ENCODE measurements around the gene THOC6.
"Not testable (repeated sequence)": the region's sequence is repeated elsewhere in the genome, so short reads cannot be mapped to it uniquely, and the experiment has no call there.

THOC6 gene

DNA sequence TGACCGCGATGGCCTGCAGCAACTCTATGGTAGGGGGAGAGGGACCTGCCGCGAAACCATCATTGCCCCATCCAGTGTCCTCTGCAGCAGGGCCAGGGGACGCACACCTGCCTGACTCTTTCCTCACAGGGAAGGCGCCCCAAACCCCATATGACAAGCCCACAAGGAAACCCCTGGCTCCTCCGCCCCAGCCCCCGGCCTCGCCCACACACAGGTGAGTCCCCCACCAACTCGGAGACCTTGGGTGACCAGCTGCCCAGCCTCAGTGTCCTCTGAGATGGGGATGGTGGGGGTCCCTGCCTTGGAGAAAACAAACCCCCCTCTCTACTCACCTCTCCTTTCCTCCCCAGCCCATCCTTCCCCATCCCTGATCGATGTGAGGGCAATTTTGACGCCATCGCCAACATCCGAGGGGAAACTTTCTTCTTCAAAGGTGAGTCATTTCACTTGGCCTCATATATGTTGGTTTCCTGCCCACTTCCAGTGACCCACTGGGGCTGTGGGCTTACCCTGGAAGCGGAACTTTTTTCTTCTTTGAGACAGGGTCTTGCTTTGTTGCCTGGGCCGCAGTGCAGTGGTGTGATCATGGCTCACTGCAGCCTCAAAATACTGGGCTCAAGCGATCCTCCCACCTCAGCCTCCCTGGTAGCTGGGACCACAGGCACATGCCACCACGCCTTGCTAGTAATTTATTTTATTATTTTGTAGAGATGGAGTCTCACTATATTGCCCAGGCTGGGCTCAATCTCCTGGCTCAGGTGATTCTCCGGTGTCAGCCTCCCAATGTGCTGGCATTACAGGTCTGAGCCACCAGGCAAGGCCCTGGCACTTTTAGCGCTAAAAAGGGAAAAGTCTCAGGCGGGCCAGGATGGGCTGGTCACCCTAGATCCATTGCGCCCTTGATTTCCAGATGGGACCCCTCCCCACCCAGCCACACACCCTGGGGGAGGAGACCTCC is 33.6 kb downstream of the THOC6 start:
- DNase-seq, result no peak

DNA sequence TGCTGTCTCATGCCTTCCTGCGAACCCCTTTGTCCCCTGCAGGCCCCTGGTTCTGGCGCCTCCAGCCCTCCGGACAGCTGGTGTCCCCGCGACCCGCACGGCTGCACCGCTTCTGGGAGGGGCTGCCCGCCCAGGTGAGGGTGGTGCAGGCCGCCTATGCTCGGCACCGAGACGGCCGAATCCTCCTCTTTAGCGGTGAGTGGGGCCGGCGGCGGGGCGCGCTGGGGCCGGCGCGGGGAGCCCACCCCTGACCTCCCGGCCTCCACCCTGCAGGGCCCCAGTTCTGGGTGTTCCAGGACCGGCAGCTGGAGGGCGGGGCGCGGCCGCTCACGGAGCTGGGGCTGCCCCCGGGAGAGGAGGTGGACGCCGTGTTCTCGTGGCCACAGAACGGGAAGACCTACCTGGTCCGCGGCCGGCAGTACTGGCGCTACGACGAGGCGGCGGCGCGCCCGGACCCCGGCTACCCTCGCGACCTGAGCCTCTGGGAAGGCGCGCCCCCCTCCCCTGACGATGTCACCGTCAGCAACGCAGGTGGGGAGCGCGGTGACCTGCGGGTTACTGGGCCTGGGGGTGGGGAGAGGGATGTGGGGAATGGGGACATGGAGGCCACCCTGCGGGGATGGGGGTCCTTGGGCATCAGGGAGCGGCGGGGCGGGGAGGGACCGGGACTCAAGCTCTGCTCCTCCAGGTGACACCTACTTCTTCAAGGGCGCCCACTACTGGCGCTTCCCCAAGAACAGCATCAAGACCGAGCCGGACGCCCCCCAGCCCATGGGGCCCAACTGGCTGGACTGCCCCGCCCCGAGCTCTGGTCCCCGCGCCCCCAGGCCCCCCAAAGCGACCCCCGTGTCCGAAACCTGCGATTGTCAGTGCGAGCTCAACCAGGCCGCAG is 34.5 kb downstream of the THOC6 start:
- no peak for DNase-seq

DNA sequence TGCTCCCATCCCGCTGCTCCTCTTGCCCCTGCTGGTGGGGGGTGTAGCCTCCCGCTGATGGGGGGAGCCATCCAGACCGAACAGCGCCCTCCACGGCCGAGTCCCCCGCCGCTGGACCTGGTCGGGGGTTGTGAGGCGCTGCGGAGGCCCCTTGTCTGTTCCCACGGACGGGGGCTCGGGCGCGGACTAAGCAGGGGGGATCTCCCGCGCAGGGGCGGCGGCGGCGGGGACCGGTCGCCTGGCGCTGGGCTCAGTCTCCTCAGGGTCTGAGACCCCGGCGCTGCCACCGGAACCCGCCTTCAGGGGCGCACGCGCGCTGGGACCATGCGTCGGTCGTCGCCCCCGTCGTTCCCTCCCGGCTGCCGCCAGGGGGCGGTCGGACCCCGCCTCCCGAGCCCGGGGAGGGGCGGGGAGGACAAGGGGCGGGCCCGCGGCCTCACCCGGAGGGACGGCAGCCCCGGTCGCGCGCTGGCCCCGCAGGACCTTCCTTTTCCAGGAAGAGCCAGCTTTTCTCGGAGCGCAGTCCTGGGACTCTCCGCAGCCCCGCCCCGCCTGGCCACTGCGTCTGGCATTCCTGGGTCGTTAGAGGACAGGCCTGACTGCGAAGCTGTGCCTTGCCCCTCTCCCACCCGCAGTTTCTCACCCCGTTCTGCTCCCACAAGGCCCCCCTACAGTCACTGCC is 35.3 kb downstream of the THOC6 start:
- DNase-seq, result peak; percentile 92

DNA sequence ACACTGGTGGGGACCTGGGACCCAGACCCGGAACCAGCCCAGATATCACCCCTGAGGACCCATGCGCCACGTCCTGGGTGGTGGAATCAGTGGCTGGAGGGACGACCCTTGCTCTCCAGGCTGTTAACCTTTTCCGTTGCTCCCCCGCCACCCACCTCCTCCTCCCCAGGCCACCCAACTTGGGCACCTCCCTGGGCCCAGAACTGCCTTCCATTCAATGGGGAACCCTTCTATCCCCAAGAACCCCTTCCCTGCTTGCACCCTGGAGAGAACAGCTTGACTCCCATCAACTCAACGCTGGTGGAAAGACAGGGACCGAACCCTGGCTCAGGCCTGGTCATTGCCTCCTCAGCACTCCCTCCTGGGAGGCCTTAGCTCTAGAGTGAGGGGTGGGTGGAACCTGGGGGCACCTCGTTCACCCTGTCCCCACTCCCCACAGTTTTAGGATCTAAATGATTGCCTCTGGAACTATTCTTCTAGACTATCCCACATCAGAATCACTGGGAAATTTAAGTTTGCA is 35.9 kb downstream of the THOC6 start:
- no peak for DNase-seq

DNA sequence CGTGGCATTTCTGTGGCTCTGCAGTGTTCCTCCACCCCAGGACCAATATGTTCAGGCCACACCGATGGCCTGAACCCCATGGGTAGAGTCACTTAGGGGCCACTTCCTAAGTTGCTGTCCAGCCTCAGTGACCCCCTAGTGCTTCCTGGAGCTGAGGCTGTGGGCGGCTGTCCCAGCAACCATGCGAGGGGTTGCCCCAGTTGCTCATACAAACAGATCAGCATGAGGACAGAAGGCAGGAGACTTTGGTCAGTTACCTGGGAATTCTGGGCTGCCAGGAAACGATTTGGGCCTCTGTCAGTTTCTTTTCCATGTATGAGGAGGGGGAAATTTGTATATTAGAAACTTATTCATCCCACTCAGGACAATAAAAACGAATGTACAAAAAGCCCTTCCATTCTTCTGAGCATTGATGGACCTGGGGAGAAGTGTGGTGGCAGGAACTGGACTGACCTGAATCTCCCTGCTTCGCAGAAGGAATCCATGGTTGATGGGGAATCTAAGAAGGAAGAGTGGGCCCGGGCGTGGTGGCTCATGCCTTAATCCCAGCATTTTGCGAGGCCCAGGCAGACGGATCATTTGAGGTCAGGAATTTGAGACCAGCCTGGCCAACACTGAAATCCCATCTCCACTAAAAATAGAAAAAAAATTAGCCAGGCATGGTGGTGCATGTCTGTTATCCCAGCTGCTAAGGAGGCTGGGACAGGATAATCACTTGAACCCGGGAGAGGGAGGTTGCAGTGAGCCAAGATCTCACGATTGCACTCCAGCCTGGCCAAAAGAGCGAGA is 36.7 kb downstream of the THOC6 start:
- no peak for DNase-seq

DNA sequence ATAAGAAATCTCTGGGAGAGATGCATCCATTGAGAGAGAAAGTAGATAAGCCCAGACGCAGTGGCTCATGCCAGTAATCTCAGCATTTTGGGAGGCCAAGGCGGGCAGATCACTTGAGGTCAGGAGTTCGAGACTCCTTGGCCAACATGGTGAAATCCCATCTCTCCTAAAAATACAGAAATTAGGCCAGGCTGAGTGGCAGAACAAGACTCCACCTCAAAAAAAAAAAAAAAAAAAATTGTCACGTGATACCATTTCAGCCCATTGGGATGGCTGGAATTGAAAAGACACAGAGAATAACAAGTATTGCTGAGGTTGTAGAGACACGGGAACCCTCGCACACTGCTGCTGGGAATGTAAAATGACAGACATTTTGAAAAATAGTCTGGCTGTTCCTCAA is 38.7 kb downstream of the THOC6 start:
- DNase-seq, result no peak

DNA sequence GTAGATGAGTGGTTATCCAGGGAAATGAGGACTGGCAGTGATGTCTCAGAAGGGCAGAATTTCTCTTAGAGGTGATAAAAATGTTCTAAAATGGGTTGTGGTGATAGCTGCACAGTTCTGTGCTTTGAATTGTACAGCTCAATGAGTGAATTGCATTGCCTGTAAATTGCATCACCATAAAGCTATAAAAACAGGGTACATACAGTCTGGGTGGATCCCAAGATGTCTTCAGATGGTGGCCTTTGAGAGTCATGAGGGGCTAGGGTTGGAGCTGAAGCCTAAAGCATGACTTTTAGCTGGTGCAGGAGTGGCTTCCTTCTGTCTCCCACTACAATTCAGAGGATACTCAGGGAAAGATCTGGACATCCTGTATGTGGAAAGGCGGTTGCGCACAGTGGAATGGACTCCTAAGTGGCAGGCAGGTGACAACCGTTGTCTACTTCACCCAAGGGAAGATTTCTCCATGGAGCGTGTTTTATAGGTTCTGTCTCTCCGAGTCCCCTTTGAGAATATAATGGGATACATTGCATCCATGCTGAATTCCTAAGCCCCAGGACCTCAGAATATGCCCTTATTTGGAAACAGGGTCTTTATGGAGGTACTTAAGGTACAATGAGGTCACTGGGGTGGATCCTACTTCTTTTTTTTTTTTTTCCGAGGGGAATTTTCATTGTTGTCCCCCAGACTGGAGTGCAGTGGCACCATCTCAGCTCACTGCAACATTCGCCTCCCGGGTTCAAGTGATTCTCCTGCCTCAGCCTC is 40.0 kb downstream of the THOC6 start:
- no peak for DNase-seq

DNA sequence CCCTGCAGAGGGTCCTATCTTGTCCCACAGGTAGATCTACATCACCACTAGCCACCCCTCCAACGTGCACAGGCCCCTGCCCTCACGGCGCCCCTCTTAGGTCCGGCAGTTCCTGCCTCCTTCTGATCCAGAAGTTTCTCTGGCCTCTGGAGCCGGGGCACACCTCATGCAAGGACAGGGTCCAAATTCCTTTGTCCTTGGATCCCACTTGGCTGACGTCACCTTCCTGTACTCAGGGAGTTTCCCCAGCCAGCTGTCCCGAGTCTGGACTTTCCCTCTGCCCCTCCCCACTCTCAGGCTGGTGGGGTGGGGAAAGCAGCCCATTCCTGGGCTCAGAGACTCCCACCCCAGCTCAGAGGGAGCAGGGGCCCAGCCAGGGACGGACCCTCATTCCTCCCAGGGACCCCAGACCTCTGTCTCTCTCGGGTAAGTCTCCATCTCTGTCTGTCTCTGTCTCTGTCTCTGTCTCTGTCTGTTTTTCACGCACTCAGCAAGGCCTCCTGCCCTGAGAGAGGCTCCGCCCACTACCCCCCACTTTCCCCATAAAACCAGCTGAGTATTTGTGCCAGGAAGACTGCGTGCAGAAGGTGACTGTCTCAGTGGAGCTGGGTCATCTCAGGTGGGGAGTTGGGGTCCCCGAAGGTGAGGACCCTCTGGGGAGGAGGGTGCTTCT is 41.4 kb downstream of the THOC6 start, which contains the start of gene IL32:
IL32 (plus strand) TSS at position 572 of the 673 bp plus-strand sequence. CDS start 172 bp downstream, outside the sequence.
- DNase-seq, result peak; percentile 87

DNA sequence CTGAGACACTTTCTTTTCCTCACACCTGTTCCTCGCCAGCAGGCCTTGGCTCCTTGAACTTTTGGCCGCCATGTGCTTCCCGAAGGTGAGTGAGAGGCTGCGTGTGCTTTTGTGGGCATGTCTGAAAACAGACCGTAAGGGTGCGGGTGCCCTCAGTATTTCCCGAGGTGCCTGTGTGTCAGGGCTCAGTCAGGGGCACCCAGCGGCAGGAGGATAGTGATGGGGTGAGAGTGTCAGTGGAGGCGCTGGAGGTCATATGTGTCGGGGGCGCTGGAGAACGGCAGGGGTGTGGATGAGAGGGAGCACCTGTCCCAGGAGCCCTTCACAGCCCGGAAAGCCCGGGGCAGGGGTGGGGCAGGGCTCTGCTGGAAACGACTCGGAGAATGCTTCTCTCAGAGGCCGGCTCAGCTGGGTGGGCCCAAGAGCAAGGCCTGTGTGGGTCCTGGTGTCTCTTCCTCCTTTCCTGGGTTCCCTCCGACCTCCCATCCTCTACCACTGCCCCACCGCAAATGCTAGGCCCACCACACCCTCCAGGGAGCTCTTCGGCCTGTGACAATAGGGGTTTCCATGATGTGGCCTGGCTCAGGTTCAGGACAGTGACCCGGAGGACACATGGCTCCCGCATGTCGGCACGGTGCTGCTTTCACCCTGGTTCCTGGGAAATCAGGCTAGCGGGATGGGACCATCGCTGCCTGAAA is 42.1 kb downstream of the THOC6 start:
- no peak for DNase-seq

DNA sequence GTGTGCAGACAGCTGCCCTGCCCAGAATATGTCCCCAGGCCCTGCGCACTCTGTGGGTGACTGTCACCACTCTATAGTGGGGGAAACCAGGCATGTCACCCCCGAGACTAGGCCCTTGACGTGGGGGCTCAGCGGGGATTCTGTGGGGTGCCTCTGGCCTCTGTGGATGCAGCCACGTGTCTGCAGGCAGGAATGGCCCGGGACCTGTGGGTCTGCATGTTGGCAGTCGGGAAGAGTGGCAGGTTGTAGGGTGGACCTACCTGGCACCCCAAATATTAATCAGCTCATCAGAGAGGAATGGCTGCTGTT is 42.6 kb downstream of the THOC6 start:
- DNase-seq, result no peak

DNA sequence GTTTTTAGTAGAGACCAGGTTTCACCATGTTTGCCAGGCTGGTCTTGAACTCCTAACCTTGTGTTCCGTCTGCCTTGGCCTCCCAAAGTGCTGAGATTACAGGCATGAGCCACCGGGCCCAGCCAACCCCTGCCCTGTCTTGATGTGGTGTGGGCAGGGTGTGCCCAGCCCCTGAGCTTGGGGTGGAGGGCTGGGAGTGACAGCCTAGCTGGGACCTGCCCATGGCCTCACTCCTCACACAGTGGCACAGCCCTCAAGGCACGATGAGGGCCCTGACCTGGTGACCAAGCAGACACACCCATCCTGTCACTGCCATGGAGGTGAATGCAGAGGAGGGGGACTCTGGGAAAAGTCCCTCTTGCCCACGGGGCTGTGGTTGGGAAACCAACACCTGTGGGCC is 44.7 kb downstream of the THOC6 start:
- no peak for DNase-seq

DNA sequence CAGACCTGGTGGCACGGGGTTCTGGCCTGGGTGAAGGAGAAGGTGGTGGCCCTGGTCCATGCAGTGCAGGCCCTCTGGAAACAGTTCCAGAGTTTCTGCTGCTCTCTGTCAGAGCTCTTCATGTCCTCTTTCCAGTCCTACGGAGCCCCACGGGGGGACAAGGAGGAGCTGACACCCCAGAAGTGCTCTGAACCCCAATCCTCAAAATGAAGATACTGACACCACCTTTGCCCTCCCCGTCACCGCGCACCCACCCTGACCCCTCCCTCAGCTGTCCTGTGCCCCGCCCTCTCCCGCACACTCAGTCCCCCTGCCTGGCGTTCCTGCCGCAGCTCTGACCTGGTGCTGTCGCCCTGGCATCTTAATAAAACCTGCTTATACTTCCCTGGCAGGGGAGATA is 45.3 kb downstream of the THOC6 start:
- DNase-seq, result not testable (repeated sequence)

DNA sequence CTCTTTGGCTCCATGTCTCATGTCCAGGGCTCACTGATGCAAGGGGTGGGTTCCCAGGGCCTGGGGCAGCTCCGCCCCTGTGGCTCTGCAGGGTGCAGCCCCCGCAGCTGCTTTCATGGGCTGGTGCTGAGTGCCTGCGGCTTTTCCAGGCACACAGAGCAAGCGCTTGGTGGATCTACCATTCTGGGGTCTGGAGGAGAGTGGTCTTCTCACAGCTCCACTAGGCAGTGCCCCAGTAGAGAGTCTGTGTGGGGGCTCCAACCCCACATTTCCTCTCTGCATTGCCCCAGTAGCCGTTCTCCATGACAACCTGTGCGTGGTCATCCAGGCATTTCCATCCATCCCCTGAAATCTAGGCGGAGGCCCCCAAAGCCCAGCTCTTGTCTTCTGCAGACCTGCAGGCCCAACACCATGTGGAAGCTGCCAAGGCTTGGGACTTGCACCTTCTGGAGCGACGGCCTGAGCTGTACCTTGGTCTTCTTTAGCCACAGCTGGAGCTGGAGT is 46.8 kb downstream of the THOC6 start:
- DNase-seq, result no peak

DNA sequence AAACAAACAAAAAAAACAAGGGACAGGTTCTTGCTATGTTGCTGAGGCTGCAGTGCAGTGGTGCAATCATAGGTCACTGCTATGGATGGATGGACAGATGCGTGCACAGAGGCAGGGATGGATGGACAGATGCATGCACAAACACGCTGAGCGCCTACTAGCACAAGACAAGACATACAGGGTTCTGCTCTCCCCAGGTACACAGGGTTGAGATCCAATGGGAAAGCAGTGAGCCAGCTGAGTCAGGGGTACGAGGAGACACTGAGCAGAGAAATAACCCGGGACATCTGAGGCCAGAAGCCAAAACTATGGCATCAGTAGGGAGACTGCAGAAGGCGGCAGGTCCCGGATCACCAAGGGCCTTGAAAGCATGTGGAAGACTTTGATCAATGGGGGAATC is 47.8 kb downstream of the THOC6 start:
- no peak for DNase-seq

DNA sequence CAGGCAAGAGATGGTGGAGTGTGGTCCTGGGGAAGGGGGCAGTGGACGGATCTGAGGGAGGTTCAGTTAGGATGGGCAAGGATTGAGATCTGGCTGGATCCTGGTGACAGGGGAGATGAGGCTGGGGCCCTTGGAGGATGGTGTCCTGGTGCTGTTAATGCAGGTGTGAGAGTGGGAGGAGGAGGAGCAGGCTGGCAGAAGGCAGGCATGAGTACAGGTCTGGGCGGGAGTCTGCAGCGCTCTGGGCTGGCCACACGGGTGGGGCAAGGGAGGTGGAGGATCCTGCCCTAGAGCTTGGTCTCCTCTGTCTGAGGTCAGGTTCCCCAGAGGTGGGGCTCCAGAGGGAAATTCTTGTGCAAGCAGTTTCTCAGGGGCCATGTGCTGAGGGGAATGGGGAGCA is 48.3 kb downstream of the THOC6 start:
- not testable (repeated sequence) for DNase-seq

DNA sequence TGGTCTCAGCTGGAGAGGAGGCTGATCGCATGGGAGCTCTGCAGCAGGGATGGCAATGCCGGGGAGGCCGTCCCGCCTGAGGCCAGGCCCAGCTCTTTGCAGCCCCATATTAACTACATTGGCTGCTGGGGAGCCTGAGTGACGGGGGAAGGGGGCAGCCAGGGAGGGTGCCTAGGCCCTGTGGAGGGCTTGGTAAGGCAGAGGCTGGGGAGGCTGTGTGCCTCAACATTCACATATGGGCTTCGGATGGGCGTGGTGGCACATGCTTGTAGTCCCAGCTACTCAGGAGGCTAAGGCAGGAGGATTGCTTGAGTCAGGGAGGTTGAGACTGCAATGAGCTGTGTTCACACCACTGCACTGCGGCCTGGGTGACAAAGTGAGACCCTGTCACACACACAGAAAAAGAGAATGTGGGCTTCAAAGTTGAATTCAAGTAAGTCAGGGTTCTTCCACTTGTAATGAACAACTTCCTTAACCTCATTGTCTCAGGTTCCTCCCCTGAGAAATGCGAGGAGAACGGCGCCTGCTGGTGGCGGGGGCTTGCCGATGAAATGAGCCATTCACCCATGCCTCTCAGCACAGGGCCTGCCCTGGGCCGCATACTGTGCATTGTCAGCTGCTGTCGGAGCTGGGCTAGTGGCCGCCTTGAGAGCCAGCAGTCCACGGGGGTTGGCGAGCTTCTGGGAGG is 48.9 kb downstream of the THOC6 start:
- DNase-seq, result not testable (repeated sequence)

DNA sequence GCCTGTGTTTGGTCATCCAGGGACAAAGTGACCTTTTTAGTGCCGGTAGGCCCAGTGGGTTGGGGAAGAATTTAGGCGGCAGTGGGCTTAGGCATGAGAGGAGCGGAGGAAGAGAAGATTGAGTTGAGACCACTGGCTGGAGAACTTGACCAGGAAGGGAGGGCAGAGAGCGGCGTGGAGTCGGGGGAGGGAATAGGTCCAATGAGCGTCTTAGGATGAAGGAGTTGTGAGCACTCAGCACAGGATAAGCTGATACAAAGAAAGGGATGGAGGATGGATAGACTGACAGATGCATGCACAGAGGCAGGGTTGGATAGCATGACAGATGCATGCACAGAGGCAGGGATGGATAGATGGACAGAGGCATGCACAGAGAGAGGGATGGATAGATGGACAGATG is 49.6 kb downstream of the THOC6 start:
- DNase-seq, result no peak

DNA sequence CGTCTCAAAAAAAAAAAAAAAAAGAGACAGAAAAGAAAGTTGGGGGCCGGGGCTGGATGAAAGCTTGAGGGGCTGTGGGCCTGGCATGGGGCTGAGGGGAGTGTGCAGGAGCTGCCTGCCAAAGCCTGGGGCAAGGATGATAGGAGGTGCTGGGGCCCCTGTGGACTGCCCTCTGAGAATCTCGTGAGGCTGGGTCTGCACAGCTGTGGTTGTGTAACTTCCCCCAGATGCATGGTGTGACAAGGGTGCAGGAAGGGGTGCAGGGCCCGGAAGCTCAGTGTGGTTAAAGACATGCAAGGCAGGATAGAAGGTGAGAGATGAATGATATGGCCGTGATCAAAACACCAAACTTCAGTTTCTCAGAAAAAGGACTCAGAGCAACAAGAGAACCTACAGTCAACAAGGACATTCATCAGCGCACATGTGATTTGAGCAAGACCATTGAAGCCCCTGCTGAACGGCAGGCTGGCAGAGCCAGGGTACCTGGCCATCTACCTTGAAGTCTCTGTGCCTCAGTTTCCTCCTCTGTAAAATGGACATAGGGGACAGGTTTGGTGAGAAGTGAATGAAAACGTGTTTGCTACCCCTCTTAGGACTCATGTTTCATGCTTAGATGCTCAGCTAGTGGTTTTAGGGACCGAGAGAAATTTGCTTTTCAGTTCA is 51.2 kb downstream of the THOC6 start:
- DNase-seq, result no peak

DNA sequence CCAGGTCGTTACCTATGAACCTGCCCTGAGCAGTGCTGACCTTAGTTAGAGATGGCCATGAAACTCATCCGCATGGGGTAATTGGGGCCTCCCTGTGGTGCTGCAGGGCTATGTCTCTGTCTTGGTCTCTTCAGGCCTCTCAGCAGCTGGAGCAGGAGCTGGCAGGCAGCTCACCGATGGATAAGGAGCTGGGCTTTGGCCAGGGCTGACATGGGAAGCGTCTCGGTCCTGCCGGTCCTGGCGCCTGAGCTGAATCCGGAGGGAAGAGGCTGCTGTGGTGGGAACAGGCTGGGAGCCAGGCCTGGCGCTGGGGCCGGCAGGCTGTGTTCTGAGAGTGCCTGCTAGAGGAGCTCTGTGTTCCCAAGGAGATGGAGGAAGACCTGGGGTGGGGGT is 51.7 kb downstream of the THOC6 start:
- peak; percentile 56 for DNase-seq

Measured in femur (tissue), 1 donor.